Activated B cell treated with CpG ODN at 0.5 μM for 24 hours (primary cell): Measurements from ENCODE around the gene TP53RK. TPM values are rescaled to one million over a fixed set of nuclear protein-coding genes. Genes with fewer than 3 reads are reported as not detected.

Source experiments
- ATAC-seq: fragments of 200-7000 bp; cut with Tn5 transposase; one replicate; pipeline ENCODE4 v1.10.0; 2021; ENCODE audit warnings: low read depth, mild to moderate bottlenecking, moderate library complexity
- CTCF ChIA-PET: fragments of 350-600 bp; sonication (Branson Sonifier 250); formaldehyde crosslinking; loops from one replicate; lab custom pipeline; 2021; ENCODE audit warnings: antibody characterized with exemption; lab: Charles Lee
- POLR2A ChIA-PET: fragments of 350-600 bp; sonication (Branson Sonifier 250); formaldehyde crosslinking; loops from one replicate; lab custom pipeline; 2021; ENCODE audit warnings: antibody characterized with exemption; lab: Charles Lee
- DNase-seq: peaks from one replicate; pipeline ENCODE4 v3.0.0; 2022
- H3K27ac Mint-ChIP-seq: one replicate; pipeline ENCODE4 v1.8.0; 2020; ENCODE audit warnings: mixed read lengths
- H3K27me3 Mint-ChIP-seq: one replicate; pipeline ENCODE4 v1.8.0; 2021; ENCODE audit warnings: mixed read lengths
- H3K36me3 Mint-ChIP-seq: one replicate; pipeline ENCODE4 v1.8.0; 2021; ENCODE audit warnings: low read depth, mixed read lengths
- H3K4me1 Mint-ChIP-seq: one replicate; pipeline ENCODE4 v1.8.0; 2021; ENCODE audit warnings: mixed read lengths
- H3K4me3 Mint-ChIP-seq: one replicate; pipeline ENCODE4 v1.8.0; 2020; ENCODE audit warnings: mild to moderate bottlenecking, mixed read lengths
- H3K9me3 Mint-ChIP-seq: one replicate; pipeline ENCODE4 v1.8.0; 2020; ENCODE audit warnings: mixed read lengths
- CTCF ChIP-seq: fragments of 200-600 bp; IDR thresholded peaks from one replicate; pipeline ENCODE4 v1.8.0; 2022; ENCODE audit warnings: antibody characterized with exemption, mild to moderate bottlenecking
- intact Hi-C: fragments of 100-400 bp; cut with micrococcal nuclease; formaldehyde crosslinking; loops from one replicate; pipeline ENCODE4 v1.15.1; 2024
- total RNA-seq: library from RNA; stranded (reverse); gene quantifications from 2 replicates; pipeline ENCODE4 v1.2.3, GENCODE V29; 2022

The TP53RK gene
- total RNA-seq, 1 donor from 2014 or later: 18.8 TPM

GRCh38 chr20:46683668-46683938, 5.6 kb downstream of the TP53RK start:
- TF ChIP-seq CTCF: no peak
- no peak overlapping the region for H3K4me3 Mint-ChIP-seq
- intact Hi-C loops: loop anchor here (10.0 kb wide), 2 partner anchors 659 to 1799 kb away; partner anchors contain the start of genes SLC12A5 and YWHAB
- no peak overlapping the region for H3K27ac Mint-ChIP-seq
- ChIA-PET POLR2A (no interaction called here), CTCF (interaction anchor here (0.6 to 5.3 kb wide), 2 partner anchors 9 to 163 kb away, joined by 3 to 50 read pairs; no protein-coding TSS in a partner anchor)
- peaks cover 65% of the 10 kb centered on the region for H3K4me1 Mint-ChIP-seq
- ATAC-seq (no peak), DNase-seq (no peak)
- H3K9me3 Mint-ChIP-seq: no peaks in the 10 kb centered on the region
- H3K27me3 Mint-ChIP-seq: no peaks in the 10 kb centered on the region
- peaks cover 33% of the 10 kb centered on the region for H3K36me3 Mint-ChIP-seq

- no peak for DNase-seq
- ChIA-PET POLR2A (no interaction called here), CTCF (interaction anchor here (1.5 to 5.3 kb wide), 2 partner anchors 12 to 162 kb away, joined by 3 to 50 read pairs; no protein-coding TSS in a partner anchor)
- Mint-ChIP-seq H3K27ac (no peak overlapping the region), H3K9me3 (no peaks in the 10 kb centered on the region), H3K4me3 (no peak overlapping the region), H3K36me3 (peaks cover 30% of the 10 kb centered on the region), H3K27me3 (no peaks in the 10 kb centered on the region), H3K4me1 (peaks cover 61% of the 10 kb centered on the region)
- TF ChIP-seq CTCF: no peak
- intact Hi-C loops: loop anchor here (10.0 kb wide), 2 partner anchors 658 to 1798 kb away; partner anchors contain the start of genes SLC12A5 and YWHAB
- ATAC-seq: no peak
Observed at GRCh38 chr20:46683011-46683667, 6.1 kb downstream of the TP53RK start.

GRCh38 chr20:46682063-46682821, 7.0 kb downstream of the TP53RK start:
- TF ChIP-seq CTCF: no peak
- peaks cover 52% of the 10 kb centered on the region for H3K4me1 Mint-ChIP-seq
- H3K27ac Mint-ChIP-seq: no peak overlapping the region
- H3K36me3 Mint-ChIP-seq: peaks cover 30% of the 10 kb centered on the region
- intact Hi-C loops: loop anchor here (10.0 kb wide), 2 partner anchors 657 to 1797 kb away; partner anchors contain the start of genes SLC12A5 and YWHAB
- no peaks in the 10 kb centered on the region for H3K27me3 Mint-ChIP-seq
- ChIA-PET POLR2A (interaction anchor here (1.1 kb wide), 1 partner anchor 169 kb away, joined by 3 read pairs; the partner anchor contains the start of gene ZNF334), CTCF (interaction anchor here (0.9 to 5.3 kb wide), 5 partner anchors 13 to 668 kb away, joined by 3 to 50 read pairs (median 3); no protein-coding TSS in a partner anchor)
- H3K4me3 Mint-ChIP-seq: no peak overlapping the region
- ATAC-seq: no peak
- no peak for DNase-seq
- no peaks in the 10 kb centered on the region for H3K9me3 Mint-ChIP-seq

GRCh38 chr20:46681032-46681854, 8.0 kb downstream of the TP53RK start:
- Mint-ChIP-seq H3K27ac (peak overlapping the region; percentile 21), H3K9me3 (no peaks in the 10 kb centered on the region), H3K4me1 (peaks cover 42% of the 10 kb centered on the region), H3K4me3 (no peak overlapping the region), H3K36me3 (peaks cover 23% of the 10 kb centered on the region), H3K27me3 (no peaks in the 10 kb centered on the region)
- TF ChIP-seq CTCF: no peak
- ATAC-seq (peak; percentile 71), DNase-seq (no peak)
- ChIA-PET CTCF (interaction anchor here (0.7 to 5.3 kb wide), 14 partner anchors 8 to 694 kb away, joined by 3 to 50 read pairs (median 4); partner anchors contain the start of gene TP53RK), POLR2A (interaction anchor here (0.6 to 1.1 kb wide), 3 partner anchors 138 to 548 kb away, joined by 3 to 21 read pairs (median 3); partner anchors contain the start of gene ZNF334)
- intact Hi-C loops: loop anchor here (1.0 to 10.0 kb wide), 3 partner anchors 119 to 1796 kb away; partner anchors contain the start of genes SLC12A5 and YWHAB
